HL-60/S4 treated with retinoic acid at 250 ng/mL for 4 days and 3 days (cell line): ENCODE data around the gene TMEM154.

Experiments used
- in situ Hi-C: fragments of 300-500 bp; cut with MboI; formaldehyde crosslinking; loops from 2 replicates; pipeline ENCODE4 v1.7.0; 2022; ENCODE audit warnings: low sequenced_read_pairs

Gene TMEM154

GRCh38 chr4:152605031-152605430 is 74.8 kb downstream of the TMEM154 start:
- in situ Hi-C loops: no loop called here

- in situ Hi-C loops: no loop called here
Measured at GRCh38 chr4:152601156-152601555, 78.6 kb downstream of the TMEM154 start.

GRCh38 chr4:152599636-152600035 is 80.2 kb downstream of the TMEM154 start:
- in situ Hi-C loops: no loop called here

GRCh38 chr4:152599095-152599494 is 80.7 kb downstream of the TMEM154 start:
- in situ Hi-C loops: no loop called here

GRCh38 chr4:152598454-152598853 is 81.3 kb downstream of the TMEM154 start:
- in situ Hi-C loops: no loop called here

GRCh38 chr4:152594978-152595925 is 84.5 kb downstream of the TMEM154 start:
- in situ Hi-C loops: no loop called here

- in situ Hi-C loops: no loop called here
Measured at GRCh38 chr4:152594057-152594456, 85.7 kb downstream of the TMEM154 start.

- in situ Hi-C loops: no loop called here
Measured at GRCh38 chr4:152591876-152592275, 87.9 kb downstream of the TMEM154 start.

GRCh38 chr4:152591396-152591795 is 88.4 kb downstream of the TMEM154 start:
- in situ Hi-C loops: no loop called here

- in situ Hi-C loops: no loop called here
Measured at GRCh38 chr4:152590179-152591031, 89.4 kb downstream of the TMEM154 start.

GRCh38 chr4:152588869-152589268 is 90.9 kb downstream of the TMEM154 start:
- in situ Hi-C loops: no loop called here

- in situ Hi-C loops: no loop called here
Measured at GRCh38 chr4:152587127-152587526, 92.7 kb downstream of the TMEM154 start.

GRCh38 chr4:152586668-152587067 is 93.1 kb downstream of the TMEM154 start:
- in situ Hi-C loops: no loop called here

- in situ Hi-C loops: no loop called here
Measured at GRCh38 chr4:152585023-152585441, 94.8 kb downstream of the TMEM154 start.

- in situ Hi-C loops: no loop called here
Measured at GRCh38 chr4:152581536-152582160, 98.1 kb downstream of the TMEM154 start.

GRCh38 chr4:152579916-152580315 is 99.9 kb downstream of the TMEM154 start:
- in situ Hi-C loops: no loop called here

GRCh38 chr4:152579107-152579764 is 100.6 kb downstream of the TMEM154 start:
- in situ Hi-C loops: no loop called here

- in situ Hi-C loops: no loop called here
Measured at GRCh38 chr4:152578670-152579069, 101.1 kb downstream of the TMEM154 start.

- in situ Hi-C loops: no loop called here
Measured at GRCh38 chr4:152577708-152578396, 101.9 kb downstream of the TMEM154 start.

GRCh38 chr4:152575533-152575932 is 104.3 kb downstream of the TMEM154 start:
- in situ Hi-C loops: no loop called here
